Renal pelvis (tissue), 12 donors: ENCODE results near the gene CEP63. TPM values are rescaled to one million over a fixed set of nuclear protein-coding genes. Genes with fewer than 3 reads are reported as not detected.

Experiments used
- DNase-seq: peaks from one replicate; pipeline ENCODE4 v3.0.0-alpha.2; 2013
- long read RNA-seq, 16 experiments: transcript quantifications; one replicate each; lab custom pipeline, GENCODE V29; 2026
- polyA plus RNA-seq, 3 donors: library from polyadenylated mRNA; unstranded; fragments of 120-200 nt; gene quantifications; one replicate each; pipeline ENCODE4 v1.2.1, GENCODE V29; 2013; ENCODE audit not compliant: insufficient read length in 3 of 3

Gene CEP63
- polyA plus RNA-seq, result 10 to 100 TPM; 31.2 to 37.7 (median 32.7) TPM
- long read RNA-seq, donor 1, partial matches to known transcripts, result 148 of 218 reads
- long read RNA-seq, donor 1, other reads (novel, unspliced or antisense), result 69 of 218 reads
- long read RNA-seq, donor 2, result 0 reads
- long read RNA-seq, donor 3, partial matches to known transcripts, result 107 of 155 reads
- long read RNA-seq, donor 3, other reads (novel, unspliced or antisense), result 47 of 155 reads
- long read RNA-seq, donor 4, partial matches to known transcripts, result 0 of 2 reads
- long read RNA-seq, donor 4, other reads (novel, unspliced or antisense), result 0 of 2 reads
- long read RNA-seq, donor 5, result 0 reads
- long read RNA-seq, donor 6, partial matches to known transcripts, result 0 of 1 reads
- long read RNA-seq, donor 6, other reads (novel, unspliced or antisense), result 0 of 1 reads
- long read RNA-seq, donor 7, partial matches to known transcripts, result 99 of 165 reads
- long read RNA-seq, donor 7, other reads (novel, unspliced or antisense), result 64 of 165 reads
- long read RNA-seq, donor 8, result 0 reads
- long read RNA-seq, donor 9, partial matches to known transcripts, result 191 of 192 reads
- long read RNA-seq, donor 9, other reads (novel, unspliced or antisense), result 0 of 192 reads
- long read RNA-seq, donor 10, partial matches to known transcripts, result 0 of 1 reads
- long read RNA-seq, donor 10, other reads (novel, unspliced or antisense), result 0 of 1 reads
- long read RNA-seq, donor 11, result 0 reads
- long read RNA-seq, donor 12, partial matches to known transcripts, result 0 of 4 reads
- long read RNA-seq, donor 12, other reads (novel, unspliced or antisense), result 0 of 4 reads
- long read RNA-seq, donor 13, result 0 reads
- long read RNA-seq, donor 14, result 0 reads
- long read RNA-seq, donor 15, partial matches to known transcripts, result 0 of 5 reads
- long read RNA-seq, donor 15, other reads (novel, unspliced or antisense), result 0 of 5 reads
- long read RNA-seq, donor 16, partial matches to known transcripts, result 171 of 174 reads
- long read RNA-seq, donor 16, other reads (novel, unspliced or antisense), result 0 of 174 reads

DNA sequence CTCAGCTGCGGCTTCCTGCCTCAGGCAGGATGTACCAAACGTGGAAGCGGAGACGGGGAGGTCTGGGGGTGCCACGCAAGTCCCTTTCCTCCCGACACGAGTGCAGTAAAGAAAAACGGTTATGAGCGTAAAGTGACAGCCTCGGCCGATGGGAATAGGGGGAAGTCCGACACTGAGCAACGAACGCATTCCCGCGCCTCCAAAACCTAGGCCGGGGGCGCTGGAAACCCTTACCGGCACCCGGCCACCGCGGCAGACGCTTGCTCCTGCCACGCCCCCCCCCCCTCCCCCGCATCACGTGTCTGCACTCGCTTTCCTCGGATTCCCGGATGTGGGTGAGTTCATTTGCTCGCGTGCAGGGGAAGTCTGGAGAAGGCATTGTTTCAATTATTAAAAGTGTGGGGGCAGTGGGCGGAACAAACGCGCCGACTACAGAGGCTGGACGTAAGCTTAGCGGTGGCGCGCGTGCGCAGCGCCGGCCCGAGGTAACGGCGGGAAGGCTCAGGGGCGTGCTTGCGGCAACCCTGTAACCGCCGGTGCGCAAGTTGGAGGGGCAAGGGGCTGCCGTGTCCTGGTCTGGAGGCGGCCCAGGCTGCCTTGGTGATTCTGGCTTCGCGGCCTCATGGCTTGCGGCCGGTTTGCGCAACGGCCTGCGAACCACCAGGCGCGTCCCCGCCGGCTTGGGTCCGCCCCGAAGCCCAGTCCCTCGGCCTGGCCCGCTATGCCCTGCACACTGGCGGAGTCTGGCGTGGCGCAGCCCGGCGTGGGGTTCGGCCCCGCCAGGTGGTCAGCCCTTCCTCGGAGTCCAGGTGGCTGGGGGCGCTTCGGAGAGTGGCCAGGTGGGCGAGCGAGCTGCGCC, at the start of gene CEP63, which contains the start of gene ANAPC13:
TSS of gene CEP63 (plus strand) at position 340 of the 859 bp plus-strand sequence. CDS start 9,264 bp downstream, outside the sequence.
TSS of gene ANAPC13 (minus strand) at position 268 of the 859 bp plus-strand sequence. CDS start 3,081 bp downstream, outside the sequence.
- peak; percentile 99 for DNase-seq

DNA sequence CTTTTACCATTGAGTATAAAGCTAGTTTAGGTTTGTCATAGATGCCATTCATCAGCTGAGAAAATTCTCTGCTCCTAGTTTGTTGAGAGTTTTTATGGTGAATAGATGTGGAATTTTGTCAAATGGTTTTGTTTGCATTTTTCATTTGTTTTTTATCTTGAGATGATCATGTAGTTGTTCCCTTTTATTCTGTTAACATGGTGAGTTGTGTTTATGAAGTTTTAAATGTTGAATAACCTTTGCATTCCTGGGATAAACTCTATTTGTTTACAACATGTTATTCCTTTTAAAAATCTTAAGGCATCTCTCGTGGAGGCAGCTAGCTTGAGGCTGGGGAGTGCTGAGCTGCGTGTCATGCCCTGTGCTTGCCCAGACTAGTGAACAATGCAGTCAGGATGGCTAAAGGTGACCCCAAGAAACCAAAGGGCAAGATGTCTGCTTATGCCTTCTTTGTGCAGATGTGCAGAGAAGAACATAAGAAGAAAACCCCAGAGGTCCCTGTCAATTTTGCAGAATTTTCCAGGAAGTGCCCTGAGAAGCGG, 48.6 kb upstream of the CEP63 start:
- no peak for DNase-seq

DNA sequence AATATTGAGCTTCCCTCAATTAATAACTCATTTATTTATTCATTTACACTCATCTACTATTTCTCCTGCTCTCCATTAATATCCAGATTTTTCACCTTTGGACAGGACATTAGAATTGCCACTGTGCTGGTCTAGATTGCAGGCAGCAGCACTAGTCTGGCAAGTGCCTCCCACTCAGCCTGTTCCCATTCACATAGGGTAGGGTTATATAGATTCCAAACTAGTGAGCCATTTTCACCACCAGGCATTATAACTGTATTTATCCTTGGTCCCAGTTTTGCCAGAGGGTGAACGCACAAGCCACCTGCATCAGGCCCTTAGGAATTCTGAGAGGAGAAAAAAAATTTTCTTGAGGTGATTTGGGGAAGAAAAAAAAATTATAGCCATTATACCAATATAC, 44.5 kb upstream of the CEP63 start:
- DNase-seq, result no peak

DNA sequence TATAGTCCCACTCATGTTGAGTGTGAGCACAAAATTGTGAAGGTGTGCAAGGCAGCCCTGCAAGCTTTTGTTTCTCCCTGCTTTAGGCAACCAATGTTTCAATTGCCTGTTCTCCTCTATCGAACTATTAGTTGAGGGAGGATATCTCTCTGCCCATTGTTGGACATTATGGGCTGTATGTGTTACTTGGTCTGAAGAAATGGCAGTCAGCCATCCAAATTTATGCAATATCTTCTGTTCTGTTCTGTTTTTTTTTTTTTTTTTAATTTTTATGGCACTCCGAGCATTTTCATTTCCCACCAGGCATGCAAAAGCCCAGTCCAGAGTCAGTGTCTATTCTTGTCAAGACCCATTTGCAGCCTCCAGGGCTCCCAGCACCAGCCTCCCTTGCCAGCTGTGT, 44.0 kb upstream of the CEP63 start:
- no peak for DNase-seq

DNA sequence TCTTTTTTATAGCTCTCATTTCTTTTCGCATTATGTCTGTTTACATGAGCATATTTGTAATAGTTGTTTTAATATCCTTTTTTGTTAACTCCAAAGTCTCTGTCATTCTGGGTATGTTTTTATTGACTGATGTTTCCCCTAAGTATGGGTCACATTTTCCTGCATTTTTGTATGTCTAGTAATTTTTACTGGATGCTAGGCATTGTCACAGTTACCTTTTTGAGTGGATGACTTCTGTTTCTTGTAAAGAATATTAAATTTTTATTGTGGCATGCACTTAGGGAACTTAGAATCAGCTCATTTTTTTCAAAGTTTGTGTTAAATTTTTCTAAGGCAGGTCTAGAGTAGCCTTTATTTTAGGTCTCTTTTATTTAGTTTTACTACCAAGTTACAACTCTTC, 40.8 kb upstream of the CEP63 start:
- no peak for DNase-seq

DNA sequence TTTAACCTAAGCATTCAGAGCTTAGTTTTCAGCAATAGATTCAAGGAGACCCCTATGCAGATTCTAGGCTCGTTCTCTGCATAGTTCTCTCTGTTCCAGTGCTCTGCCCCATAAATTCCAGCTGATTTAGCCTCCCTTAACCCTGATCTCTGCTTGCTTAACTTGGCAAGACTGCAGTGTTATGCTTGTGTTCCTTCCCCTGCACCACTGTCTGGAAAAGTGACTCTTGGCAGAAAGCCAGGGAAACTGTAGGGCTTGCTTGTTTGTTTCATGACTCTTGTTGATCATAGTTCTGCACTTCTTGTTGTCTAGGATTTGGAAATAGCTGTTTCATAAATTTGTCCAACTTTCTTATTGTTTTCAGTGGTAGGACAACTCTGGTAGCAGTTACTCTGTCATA, 40.2 kb upstream of the CEP63 start:
- peak; percentile 76 for DNase-seq

DNA sequence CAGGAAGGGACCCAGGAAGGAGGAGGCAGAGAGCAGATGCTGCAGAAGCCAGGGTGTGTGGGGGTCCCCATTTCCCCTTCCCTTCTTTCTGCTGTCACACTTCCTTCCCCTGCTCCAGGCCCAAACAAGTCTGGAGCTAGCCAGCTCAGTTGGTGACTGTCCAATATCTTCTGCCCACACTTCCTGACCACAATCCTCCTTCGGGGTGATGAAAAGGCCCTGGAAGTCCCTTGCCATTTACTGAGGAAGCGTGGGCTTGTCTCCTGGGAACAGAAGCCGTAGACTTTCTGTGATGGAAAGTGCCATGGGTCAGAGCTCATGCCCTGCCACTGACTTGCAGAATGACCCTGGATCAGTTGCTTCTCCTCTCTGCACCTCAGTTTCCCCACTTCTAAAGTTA, 39.1 kb upstream of the CEP63 start:
- no peak for DNase-seq

DNA sequence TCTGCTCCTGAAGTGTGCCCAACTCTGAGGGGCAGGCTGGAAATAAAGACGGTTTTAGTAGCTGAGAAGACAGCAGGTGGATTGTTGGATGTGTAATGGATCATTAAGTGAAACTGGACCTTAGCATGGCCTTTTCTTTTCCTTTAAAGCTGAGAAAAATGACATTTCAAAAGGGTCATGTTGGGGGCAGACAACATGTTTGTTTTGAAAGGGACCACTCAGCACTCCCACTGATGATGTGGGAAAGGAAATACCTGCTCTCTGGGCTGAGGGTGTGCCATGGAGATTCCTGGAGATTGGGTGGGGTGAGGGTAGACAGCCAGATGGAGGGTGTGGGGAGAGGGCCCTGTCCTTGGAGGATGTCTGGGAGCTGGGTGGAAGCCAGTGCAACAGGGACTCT, 38.5 kb upstream of the CEP63 start:
- peak; percentile 52 for DNase-seq

DNA sequence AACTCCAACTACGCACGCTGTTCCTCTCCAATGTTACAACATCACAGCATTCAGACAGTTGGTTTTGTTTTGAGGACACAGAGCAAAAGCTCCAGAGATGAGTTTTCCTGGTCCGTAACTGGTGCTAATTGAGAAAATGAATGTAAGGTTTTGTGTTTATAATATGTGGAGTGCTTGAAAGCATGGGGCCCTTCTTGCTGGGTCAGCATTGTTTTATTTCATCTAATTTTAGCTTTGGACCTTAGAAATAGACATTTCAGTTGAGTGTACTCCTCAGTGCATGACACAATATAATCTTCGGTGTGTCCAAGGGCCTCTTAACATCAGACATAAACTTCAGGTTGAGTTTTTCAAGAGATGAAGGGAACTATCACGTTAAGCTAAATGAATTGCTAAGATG, 37.2 kb upstream of the CEP63 start:
- DNase-seq, result no peak

DNA sequence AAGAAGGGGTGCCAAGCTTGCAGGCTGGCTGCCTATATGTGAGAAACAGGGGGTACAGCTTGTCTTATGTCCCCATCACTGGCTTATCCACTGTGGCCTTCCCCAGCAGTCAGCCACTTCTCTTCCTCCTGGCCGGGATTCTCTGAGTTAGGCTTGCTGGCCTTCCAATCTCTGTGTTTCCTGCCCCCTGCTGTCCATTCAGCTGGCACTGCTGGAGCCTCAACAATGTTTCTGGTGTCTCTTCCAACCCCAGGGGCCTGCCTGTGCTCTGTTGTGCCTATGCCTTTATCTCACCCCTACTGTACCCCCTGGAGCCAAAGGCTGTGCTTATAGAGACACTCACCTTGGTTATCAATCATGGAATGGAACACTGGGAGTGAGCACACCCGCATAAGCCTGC, 36.6 kb upstream of the CEP63 start:
- no peak for DNase-seq

DNA sequence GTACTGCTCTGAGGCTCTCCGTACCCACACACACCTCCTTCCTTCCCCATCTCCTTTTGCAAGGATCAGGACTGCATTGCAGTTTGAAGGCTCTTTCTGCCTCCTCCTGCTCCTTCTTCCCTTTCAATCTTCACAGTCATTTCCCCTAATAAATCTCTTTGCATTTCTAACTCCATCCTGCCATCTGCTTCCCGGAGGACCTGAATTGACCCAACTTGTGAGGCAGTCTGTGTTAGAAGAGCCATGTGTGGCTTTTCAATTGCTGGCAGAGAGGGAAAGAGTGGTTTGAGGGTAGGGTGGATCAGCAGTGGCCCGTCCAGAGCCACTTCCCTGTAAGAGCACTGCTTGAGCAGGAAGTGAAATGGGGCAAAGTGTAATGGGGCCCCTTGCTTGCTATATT, 35.9 kb upstream of the CEP63 start:
- no peak for DNase-seq

DNA sequence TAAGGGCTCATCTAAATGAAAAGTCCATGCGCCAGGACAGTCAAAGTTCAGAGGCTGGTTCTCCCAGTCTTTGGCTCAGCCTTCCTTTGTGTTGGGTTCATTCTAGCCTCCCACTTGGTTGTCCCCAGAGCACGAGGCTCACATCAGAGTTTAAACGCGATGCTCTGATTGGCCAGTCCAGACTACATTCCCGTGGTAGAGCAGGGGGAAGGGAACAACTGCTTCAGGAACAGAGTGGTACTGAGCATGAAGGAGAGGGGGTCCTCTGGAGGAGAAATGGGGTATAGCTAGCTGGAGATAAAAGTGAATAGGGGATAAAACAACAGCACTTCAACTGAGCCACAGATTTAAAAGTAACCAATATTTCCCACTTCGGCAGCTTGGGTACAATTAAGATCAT, 32.2 kb upstream of the CEP63 start:
- DNase-seq, result no peak

DNA sequence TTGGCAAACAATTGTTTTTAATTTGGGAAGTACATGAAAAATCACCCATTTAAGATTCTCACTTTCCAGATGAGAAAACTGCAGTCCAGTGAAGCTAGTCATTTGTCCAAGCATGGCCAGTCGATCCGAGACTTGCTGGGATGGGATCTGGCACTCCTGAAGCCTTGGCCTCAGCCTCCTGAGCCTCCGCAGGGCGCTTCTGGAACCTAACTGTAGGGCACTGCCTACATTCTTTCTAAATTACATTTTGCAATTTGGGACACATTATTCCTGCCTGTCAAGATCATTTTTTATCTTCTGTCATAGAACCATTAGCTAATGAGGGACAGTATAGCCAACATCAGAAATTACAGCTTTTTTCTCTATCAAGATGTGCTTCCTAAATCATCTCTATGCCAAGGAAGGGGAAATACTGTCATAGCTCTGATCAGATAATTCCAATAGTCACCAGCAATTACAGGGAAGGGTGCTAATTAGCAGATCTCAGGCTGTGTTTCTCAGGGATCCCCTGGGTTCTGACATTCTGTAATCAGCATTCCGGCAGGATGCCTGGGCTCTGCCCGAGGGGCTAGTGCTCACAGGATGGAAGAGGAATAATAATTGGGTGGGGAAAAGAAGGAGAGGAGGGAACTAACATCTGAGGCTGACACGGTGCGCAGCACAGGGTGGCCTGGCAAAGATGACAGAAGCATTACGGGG, 28.3 kb upstream of the CEP63 start:
- no peak for DNase-seq

DNA sequence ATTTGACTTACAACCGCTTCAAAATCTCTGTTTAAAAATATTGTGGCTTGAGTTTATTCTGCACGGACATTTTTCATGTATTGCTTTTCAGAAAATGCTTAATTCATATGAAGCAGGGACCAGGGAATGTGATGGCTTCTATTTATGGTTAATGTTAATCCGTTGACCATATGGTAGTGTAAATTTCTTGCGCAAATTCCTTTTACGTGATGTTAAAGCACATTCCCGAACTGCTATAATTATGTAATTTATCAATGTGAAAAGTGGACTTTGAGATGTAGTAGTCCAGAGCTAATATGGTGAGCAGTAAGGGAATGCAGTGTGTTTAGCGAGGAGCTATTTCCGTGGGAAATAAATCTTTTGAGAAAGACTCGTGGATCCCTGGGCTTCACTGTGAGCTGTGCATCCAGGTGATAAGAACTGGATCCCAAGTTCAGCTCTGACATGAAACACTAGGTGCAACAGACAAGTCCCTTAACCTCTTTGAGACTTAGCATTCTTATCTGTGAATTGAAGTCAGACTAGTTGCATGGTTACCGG, 27.4 kb upstream of the CEP63 start:
- no peak for DNase-seq

DNA sequence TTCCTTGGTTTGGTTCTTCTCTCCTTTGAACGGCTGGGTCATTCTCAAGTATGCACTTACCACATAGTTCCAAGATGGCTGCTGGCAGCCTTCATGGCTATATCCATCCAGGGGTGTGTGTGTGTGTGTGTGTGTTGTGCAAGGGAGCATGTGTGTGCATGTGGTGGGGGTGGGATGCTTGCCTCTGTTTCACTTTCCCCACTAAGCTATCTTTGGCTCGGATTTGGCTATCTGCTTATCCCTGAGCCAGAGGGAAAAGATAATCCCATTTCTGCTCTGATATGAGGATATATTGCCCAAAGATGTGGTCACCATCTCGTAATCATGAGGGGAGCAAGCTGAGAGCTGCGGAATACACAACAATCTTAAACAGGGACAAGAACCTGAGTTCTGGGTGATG, 26.3 kb upstream of the CEP63 start:
- no peak for DNase-seq

DNA sequence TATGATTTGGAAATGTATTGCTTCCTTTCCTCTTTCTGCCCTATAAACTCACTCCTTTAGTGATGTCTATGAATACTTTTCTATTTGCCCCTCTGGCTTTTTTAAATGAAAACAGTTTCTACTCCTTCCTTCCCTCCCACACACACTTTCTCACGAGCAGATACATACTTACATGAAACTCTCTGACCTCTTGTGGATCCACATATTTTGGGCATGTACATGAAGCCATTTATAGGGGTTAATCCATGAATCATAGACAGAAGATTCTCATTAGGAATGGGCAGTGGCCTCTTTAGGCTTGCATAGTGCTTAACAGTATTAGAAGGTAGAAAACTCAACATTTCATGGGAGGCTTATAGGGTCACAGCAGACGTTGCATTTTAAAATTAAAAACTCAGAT, 24.9 kb upstream of the CEP63 start:
- DNase-seq, result no peak

DNA sequence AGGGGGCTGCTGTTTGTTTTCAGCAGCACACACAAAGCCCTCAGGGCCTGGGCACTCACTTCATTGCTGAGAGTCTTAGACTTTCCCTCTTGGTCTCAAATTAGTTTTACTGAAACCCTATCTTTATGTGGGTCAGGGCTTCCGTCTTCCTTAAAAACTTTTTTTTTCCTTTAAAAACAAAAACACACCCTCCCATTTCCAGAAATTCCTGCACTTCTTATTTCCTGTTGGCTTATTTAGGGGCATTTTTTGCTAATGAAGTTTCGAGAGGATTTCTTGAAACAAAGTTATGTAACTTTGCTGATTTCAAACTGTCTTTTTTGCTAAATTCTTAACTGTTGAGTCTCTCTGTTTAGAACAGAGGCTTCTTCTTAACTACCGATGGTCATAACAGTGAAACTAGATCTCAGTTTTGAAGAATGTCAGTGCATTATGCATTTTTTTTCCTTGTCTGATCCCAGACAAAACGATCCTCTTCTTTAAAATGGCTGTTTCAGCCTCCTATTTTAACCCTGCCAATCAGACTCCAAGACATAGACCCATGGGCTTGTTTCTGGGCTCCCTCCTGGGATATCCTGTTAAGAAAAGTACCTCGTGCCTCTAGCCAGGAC, 23.4 kb upstream of the CEP63 start:
- peak; percentile 76 for DNase-seq

DNA sequence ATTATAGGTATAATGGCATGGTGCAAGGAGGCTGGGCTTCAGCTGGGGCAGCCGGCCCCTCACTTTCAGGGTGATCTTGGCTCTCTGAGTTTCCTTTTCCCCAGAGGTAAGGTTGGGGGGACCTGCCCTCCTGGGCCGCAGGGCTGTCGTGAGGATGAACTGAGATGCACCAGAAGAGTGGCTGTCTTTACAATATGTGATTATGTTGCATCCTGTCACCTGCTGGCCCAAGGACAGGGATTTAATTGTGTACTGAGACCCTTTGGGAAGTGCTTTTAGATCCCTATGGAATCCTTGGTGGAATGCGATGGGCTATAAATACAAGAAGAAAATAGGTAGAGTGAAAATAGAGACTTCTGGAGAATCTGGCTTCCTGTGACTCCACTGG, 22.2 kb upstream of the CEP63 start:
- DNase-seq, result no peak

DNA sequence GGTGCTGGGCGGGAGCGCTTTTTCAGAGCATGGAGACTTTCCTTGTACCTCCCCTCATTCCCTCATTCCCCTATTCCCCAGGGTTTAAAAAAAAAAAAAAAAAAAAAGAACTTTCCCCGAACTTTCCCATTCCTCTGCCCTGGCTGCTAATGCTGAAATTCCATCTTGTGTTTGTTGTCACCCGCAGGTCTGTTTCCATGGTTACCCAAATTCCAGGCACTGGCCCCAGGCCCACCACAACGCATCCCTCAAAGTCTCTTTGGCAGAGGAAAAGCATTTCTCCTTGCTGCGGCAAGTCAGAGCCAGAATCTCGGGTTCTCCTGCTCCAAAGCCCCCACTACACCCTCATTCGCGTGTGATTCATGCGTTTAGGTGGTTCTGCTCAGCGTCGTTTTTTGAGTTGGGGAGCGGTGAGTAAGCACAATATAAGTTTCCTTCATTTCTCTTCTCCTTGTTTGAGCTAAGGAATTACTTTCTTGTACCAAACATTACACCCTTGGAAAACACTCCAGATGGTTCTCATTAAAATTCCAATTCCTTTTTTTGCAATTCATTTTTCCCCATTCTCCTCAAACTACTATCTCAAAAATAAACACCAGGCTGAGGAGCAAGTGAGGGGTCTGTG, 21.7 kb upstream of the CEP63 start:
- DNase-seq, result peak; percentile 94
